Germinal center (tissue), 1 donor: ENCODE data around the gene SMARCA2.

Source experiments
- DNase-seq: peaks from one replicate; pipeline ENCODE4 v3.0.0; 2012; ENCODE audit warnings: mixed read lengths, low spot score

SMARCA2 gene

DNA sequence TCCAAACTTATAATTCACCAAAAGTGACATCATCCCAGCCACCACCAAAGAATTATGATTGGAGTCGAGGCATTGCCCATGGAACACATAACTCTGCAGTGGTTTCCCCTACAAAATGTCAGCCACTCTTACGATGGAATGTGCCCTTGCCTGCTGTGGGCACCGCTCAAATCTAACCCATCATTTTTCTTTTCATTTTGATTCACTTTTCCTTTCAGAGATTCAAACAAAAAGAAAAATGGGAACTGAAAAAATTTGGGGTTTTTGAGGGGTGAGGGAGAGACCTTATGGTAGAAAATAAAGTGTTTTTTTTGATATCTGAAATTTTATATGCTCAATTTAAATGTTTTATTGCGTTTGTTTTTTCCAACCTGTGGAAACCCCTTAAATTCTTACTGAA, 28.1 kb downstream of the SMARCA2 start:
- DNase-seq = peak; percentile 9

DNA sequence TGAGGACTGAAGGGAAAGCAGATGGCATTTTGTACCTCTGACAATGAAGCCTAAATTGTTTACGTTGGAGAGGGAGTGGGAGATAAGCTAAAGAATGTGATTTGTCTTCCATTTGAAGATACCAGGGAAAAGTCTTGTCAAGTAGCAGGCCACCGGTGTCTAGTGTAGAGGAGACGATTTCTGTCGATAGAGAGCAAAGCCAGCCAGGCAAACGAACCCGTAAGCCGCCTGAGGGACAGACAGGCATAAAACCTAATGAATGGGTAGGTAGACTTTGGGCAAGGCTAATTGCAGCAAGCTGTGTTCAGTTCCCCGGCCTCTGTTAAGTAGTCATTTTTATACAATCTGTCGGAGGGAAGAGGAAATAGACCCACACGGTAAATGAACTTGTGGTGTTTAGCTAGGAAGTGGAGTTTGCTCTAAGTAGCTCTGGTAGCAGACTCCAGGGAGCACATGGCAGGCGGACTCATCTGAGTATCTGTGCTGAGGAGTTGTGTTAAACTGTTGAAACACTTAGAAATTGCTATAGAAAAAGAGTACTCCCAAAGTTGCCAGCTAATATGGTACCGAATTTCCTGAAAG, 28.8 kb downstream of the SMARCA2 start:
- DNase-seq = peak; percentile 17

DNA sequence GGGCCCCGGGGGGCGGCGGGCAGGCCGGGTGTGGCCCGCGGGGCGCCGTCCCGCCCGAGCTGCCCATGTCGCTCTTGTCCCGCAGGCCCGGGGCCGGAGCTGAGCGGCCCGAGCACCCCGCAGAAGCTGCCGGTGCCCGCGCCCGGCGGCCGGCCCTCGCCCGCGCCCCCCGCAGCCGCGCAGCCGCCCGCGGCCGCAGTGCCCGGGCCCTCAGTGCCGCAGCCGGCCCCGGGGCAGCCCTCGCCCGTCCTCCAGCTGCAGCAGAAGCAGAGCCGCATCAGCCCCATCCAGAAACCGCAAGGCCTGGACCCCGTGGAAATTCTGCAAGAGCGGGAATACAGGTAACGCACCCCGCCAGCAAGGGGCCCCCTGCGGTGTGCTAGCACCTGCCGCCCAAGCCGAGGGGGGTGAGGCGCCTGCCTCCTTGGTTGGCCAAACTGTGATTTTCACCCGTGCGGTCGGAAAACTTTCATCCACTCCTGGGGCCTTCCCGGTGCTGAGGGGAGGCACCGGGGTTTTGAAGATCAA, 32.1 kb downstream of the SMARCA2 start:
- DNase-seq = no peak

DNA sequence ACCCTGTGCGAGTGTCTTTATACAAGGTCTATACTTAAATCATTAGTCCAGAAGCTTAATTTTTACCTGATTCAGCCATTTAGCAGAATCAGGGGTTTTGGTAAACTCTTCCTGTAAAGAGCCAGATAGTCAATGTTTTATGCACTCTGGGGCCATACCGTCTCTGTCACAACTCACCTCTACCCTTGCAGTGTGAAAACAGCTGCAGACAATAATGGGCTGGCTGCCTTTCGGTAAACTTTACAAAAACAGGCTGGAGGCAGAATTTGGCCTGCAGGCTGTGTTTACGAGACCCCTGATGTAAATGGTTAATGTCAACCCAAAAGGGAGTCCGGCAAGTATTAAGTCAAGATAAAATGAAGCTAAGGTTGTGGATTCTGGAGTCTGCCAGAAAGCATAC, 32.8 kb downstream of the SMARCA2 start:
- DNase-seq = no peak

DNA sequence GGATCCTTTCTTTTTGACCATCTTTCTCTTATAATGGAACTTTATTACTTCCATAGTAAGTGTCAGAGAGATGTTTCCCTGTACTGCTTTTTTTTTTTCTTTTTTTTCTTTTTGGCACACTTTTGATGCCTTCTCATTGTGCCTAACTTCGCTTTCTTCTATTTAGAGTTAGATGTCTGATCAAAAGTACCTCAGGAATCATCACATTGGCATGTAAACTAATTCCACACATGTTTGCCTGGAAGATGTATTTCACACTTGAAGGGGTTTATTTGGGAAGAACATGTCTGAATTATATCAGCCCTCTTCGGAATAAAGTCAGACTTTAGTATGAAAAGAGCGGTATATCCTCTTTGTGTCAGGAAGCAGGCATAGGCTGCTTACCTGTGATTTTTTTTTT, 35.1 kb downstream of the SMARCA2 start:
- DNase-seq = no peak

DNA sequence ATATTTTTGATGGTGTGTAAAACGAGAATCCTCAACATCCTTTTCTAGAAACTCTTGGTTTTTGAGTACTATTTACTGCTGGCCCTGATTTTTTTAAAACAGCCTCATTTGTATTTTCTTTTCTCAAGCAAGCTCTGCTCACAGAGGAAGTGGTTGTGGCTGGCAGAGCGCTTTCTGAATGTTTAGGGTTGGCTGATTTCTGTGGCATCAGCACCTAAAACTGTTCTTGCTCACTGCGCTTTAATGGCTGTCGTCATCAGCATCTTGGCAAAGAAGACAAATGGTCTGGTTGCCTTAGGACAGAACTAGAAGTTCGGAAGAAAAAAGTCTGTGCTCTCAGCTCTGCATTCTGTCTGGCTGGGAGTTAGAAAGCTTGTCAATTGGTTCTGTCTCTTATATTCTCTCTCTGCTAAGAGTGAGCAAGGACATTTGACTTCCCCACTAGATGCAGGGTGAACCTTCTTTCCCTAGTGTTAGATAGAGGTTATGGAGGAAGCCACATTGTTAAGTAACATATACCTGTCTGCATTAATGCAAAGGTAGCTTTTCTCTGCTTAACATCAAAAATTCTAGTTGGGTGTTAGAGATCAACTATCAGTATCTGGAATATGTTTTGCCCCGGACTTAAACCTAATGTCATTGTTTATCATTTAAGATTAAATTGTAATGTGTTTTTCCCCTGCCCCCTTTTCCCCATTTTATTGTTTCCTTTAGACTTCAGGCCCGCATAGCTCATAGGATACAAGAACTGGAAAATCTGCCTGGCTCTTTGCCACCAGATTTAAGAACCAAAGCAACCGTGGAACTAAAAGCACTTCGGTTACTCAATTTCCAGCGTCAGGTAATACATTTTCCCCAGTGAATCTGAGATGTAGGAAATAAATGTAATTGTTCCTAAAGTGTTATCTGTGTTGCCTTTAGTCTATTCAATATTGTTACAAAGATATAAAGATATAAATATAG, 39.0 kb downstream of the SMARCA2 start:
- peak; percentile 51 for DNase-seq

DNA sequence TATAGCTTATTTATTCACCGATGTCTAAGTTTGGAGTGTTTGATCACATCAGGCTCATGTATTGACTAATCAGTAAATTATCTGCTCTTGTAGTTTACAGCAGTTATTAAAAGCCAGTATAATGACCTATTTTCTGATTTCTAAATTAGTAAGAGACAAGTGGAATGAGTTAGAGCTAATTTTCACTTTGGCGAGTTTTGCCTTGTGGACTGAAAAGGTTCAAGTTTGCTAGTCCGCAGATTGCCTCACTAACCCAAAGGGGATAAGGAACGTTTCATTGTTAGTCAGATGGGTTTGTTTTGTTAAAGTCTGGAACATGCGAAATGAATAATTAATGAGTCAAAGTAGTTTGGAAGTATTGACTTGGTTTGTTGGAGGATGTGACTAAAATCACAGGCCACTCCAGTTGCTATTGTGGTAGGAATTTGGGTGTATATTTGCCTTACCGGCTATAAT, 40.1 kb downstream of the SMARCA2 start:
- DNase-seq = no peak

DNA sequence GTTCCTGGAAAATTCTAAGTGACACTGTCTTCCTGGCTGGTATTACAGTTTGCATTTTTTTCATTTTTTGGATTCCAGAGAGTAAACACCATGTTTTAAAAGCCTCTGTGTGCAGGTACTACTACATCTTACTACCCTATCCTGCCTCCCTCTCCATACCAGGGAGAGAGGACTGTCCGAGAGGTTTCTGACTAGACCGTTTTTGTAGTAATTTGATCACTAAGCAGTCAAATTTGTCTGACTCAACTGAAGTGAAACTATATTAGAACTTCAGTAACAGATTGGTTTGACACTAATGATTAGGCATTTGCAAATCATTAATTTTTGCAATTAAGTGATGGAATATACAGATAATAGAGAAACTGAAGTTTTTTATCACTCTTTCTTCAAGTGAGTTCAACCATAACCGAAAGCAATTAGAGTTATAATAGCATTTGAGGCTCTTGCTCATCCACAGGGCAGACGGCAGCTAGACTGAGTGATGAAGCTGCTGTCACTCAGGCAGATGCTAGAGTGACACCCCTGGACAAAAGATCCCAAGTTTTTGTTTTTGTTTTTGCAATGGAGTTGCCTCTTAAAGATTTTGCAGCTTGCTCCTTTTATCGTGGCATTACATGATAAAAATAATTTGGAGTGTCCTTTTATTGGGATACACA, 44.3 kb downstream of the SMARCA2 start:
- no peak for DNase-seq

DNA sequence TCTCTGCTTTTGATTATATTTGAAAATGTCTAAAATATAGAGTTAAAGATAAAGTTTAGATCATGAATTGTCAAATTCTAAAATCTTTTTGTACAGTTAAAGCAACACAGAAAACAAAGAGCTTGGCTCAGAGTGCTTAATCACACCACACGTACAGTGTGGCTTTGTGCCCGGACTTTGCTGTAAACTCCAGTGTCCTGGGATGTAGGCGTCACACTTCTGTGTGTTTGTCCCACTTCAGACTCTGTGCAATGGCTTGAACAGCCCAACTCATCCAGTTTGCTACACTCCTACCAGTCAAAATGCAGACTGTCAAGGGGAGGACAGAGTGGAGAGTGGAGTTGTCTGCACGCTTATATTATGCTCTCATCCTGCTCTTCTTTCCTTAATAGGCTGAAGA, 45.3 kb downstream of the SMARCA2 start:
- DNase-seq = no peak

DNA sequence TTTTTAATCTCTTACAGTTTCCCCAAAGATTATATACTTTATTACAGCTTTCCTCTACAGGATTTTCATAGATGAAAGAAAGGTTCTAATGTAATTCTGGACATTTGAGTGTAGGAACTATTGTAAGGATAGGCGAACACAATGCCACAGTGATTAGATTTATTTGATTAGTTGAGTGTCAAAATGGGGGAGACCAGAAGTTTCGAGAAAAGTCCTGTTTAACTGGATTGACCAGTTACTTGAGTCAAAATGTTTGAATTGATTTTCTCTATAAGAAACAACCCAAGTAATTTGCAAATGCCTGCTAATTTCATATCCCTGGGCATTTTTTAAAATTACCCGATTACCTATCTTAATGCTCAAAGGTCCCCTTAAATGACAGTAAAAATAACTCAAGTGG, 50.6 kb downstream of the SMARCA2 start:
- no peak for DNase-seq

DNA sequence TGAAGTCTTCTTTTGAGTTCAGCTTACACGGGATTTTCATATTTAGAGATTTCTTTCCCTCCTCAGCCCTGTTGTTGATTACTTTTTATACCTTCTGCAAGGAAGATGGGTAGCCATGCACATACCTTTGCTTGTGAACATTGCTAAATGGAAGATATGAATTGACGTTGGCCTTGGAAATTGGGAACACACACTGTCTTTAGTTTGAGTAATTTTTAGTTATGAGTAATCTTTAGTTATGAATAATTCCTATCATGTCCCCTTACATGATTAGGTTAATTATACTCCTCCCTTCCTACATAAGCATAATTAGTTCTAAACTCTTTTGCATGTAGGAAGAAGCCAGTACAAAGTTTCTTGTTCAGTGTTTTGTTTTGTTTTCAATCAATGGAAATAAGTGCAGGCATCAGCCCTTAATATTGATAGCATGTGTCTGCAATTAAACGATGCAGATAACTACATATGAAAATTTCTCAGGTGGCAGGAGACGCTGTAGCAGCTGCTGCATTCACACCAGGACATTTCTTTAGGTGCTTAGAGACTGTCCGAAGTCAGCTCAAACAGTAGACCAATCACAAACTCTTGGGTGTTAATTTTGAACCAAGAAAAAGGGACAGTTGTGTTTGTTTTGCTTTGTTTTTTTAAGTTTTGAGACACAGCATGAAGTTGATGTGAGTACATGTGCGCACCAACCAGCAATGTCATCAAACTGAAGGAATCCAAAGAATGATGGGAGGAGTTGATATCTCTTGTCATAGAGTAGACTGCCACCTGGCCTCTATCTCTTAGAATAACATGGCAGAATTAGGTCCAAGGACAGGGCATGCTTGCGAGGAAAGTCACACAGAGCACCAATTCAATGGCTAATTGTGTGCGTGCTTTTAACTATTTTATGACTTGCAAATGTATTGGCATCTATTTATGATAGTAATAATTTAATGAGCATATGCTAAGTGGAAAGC, 51.4 kb downstream of the SMARCA2 start:
- no peak for DNase-seq

DNA sequence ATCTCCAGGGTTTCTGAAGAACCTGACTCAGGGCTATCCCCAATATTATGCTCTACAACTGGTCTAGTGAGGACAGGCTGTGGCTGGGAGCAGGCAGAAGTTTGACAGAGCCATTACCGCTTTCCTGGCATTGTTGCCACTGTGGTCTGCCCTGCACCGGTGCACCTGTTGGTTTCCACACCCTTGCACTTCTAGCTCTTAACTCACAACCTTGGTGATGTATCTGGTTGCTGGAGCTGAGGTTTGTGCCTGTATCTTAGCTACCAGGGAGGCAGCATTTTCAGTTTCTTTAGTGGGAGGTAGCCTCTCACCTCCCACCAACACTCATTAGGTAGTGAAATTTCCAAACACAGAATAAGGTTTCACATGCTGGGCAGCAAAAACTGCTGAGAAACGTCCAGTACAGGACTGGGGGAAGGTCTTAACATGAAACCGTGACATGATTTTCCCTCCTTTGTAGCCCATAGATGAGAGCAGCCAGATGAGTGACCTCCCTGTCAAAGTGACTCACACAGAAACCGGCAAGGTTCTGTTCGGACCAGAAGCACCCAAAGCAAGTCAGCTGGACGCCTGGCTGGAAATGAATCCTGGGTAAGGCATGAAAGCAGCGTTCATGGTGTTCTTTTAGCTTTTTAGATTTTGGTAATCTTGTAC, 57.7 kb downstream of the SMARCA2 start:
- DNase-seq = no peak

DNA sequence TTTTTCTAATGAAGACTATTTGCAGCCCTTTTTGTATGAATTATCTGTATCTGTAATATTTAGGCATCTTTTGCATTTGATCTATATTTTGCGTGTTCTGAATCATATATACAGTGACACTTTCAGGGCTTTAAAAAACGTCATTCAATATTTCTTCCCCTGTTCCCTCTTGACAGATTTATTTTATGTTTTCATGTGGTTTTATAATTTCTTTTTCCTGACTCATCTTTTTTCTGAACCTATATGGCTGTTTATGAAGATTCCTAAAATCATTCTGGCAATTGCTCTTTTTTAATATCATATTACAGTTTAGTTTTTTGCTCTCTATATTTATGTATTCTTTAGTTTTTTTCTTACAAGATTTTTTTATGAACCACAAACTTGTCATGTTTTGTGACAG, 67.6 kb downstream of the SMARCA2 start:
- no peak for DNase-seq

DNA sequence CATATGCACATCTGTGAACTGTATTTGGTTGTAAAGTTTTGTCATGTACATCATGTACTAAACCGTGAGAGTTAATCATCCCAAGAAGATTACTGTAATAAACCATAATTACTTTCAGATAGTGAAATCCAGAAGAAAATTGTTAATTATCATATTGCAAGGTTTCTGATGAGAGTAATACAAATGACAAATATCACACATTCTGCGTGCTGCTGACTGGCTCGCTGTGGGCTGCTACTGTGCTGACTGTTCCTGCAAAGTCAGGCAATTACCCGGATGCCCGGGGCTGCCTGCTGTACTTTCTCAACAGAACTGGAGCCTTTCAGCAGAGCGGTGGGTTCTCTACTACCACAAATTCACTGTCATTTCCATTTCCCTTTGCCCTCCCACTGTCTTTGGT, 68.3 kb downstream of the SMARCA2 start:
- DNase-seq = no peak

DNA sequence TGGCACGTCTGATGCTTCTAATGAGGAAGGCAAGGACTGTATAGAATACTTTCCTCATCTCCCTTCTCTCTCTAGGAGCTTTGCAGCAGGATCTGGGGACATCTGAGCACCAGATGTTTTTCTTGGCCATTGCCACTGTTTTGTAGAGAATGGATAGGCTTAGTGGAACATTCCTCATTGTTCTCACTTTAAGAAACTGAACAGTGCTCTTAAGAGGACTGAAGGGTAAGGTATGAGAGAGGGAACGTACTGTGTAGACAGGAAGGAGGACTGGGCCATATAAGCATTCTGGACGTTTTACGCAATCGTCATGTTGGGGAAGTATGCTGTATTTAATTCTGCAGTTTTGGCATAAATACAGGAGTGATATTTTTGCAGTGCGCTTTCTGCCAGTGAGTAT, 70.6 kb downstream of the SMARCA2 start:
- DNase-seq = no peak

DNA sequence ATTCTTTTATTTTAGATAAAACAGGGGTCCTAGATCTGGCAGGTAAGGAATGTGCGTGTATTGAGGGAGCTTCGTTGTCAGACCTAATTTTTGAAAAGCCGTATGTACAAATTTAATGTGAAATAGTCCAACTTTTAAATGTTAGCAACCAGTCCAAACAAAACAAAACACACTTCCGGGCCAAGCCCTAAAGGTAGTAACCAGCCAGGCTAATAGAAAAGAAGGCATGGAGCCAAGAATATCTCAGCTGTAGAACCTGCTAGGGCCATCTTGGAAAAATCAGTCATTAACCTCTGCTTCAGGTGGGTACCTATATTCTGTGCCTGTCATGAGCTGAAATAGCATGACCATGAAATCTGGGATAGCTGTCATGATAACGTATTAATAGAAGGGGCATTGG, 71.0 kb downstream of the SMARCA2 start:
- no peak for DNase-seq

DNA sequence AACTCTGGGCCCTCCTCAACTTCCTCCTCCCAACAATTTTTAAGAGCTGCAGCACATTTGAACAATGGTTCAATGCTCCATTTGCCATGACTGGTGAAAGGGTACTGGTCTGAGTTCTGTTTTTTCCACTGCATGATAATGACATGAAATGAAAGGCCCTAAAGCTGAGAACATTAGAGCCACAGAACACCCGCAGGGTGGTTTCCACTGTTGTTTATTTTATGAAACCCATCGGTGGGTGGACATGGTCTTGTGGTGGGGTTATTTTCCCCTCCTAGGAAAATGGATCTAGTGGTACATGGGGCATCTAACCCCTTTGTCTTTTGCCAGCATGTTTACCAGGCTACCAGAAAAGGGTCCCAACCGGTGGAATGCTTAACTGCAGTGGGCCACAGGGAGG, 71.8 kb downstream of the SMARCA2 start:
- no peak for DNase-seq

DNA sequence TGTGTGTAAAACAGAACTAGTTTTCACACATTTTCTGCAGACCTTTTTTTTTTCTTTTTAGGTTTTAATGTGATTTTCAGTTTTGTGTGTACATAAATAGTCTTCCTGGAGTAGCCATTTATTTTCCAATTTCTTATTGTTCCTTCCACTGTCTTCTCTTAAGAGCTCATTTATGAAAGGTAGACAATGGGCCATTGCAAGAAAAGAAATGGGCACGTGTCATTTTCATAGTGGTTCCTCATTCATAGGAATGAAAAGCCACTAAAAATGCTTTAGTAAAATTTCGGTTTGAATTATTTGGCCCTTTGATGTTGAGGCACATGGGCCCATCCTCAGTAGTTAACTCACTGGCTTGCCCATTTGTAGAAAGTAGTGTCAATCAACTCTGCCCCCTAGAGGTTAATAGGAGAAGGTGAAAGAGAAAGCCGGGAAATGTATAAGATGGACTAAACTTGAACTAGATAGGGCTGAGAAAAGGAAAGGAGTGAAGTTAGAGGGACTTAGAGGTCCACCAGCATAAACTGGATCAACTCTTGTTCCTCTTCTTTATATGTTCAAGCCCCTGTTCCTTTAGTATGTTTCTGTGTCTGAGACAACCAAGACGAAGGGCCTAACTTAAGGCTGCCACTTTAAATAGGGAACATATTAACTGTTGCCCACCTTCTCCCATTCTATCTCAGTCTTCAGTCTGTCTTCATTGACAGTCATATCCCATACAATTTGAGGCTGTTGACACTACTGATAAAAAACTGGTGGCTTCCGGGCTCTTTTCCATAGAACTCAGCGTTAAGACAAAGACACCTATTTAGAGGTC, 72.6 kb downstream of the SMARCA2 start:
- peak; percentile 66 for DNase-seq

DNA sequence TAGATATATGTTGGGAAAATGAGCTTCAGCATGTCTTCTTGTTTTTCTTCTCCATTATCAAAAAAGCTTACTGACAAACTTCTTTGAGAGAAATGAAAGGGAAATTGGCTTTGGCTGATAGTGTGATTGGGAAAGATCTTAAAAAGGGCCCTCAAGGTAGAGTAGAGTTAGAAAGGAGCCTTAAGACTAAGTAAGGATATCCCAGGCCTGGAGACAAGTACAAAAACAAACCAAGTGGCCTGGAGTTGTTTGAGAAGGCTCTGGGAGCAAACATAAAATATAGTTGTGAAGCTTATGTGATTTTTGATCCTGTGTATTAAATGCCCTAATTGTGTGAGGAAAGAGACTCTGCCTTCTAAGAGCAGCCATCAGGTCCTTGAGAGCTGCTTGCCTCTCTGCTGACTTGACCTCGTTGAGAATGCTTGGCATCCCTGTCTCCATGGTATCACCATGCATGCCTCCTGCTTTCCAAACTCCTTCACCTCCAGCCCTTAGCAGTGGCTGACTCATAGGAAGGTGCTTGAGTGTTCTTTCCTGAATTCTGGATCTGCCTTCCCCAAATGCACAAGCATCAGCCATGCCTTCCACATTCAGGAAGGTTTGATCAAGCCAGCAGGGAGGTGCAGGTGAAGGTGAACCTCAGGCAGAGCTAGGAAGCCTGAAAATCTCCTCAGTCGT, 78.9 kb downstream of the SMARCA2 start:
- no peak for DNase-seq
